Measurements from ENCODE around the gene FTCDNL1.

FTCDNL1 gene

DNA sequence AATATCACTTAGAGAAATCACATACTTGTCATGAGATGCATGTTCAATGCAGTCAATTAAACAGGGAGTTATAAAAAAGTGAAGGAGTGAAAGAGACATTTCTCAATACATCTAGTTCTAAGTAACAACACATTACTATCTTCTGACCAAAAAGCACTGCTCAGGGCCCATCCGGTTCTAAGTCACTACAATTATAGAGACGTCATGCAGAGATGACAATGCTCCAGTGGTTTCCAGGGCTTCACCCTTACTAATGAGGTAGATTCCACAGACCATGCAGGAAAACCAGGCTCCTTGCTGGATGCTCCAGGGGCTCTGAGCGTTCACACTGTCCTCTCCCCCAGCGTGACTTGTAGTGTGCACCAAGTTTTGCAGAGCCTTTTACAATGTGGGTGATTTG lies 88.0 kb downstream of the FTCDNL1 start:
- Histone ChIP-seq H3K27me3 (ENCODE audit: control insufficient read depth, insufficient read depth, low read length) (no peaks in the 10 kb centered on the region), H3K9ac (ENCODE audit: low read depth, low read length) (no peak overlapping the region), H3K27ac (ENCODE audit: low read depth, low read length) (no peak overlapping the region), H3K4me1 (ENCODE audit: control insufficient read depth, insufficient read depth, low read length) (no peaks in the 10 kb centered on the region), H3K9me3 (ENCODE audit: control insufficient read depth, insufficient read depth, low read length) (no peaks in the 10 kb centered on the region), H3K36me3 (ENCODE audit: control insufficient read depth, insufficient read depth, low read length) (no peaks in the 10 kb centered on the region), H3K4me3 (ENCODE audit: low read depth, low read length) (no peak overlapping the region)

GRCh38 chr2:199760574-199760973 lies 90.4 kb downstream of the FTCDNL1 start:
- no peak overlapping the region for H3K9ac ChIP-seq (ENCODE audit: low read depth, low read length)
- H3K27me3 ChIP-seq (ENCODE audit: control insufficient read depth, insufficient read depth, low read length) = no peaks in the 10 kb centered on the region
- H3K27ac ChIP-seq (ENCODE audit: low read depth, low read length) = no peak overlapping the region
- H3K9me3 ChIP-seq (ENCODE audit: control insufficient read depth, insufficient read depth, low read length) = no peaks in the 10 kb centered on the region
- no peaks in the 10 kb centered on the region for H3K36me3 ChIP-seq (ENCODE audit: control insufficient read depth, insufficient read depth, low read length)
- no peak overlapping the region for H3K4me3 ChIP-seq (ENCODE audit: low read depth, low read length)
- no peaks in the 10 kb centered on the region for H3K4me1 ChIP-seq (ENCODE audit: control insufficient read depth, insufficient read depth, low read length)

DNA sequence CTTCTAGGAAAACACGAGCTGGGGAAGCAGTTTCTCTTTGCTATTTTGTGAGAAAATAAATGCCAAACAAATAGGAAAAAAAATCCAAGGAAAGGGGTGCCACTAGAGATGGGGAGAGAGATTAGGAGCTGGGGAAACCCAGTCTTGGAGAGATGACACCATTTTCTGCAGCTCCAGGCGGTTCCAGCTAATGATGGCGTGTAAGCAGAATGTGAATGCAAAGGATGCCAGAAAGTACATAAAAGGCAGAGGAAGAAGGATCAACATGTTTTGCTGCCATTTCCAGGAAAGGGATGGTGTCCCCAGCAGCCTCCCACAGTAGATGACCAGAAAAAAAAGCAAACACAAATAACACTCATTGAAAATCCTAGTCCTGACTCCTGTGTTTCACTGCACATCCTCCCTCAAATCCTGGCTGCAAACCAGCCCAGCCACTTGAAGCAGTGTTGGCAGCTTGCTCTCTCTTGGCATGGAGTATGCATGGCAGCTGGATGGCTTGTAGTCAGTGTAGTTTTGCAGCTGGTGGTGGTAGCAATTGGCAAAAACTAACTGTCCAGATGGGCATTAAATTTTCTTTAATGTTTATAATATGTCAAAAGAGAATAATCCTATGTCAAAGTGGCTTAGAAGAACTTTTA lies 93.6 kb downstream of the FTCDNL1 start:
- Histone ChIP-seq H3K27ac (ENCODE audit: low read depth, low read length) (no peak overlapping the region), H3K4me3 (ENCODE audit: low read depth, low read length) (no peak overlapping the region), H3K9ac (ENCODE audit: low read depth, low read length) (no peak overlapping the region), H3K27me3 (ENCODE audit: control insufficient read depth, insufficient read depth, low read length) (no peaks in the 10 kb centered on the region), H3K4me1 (ENCODE audit: control insufficient read depth, insufficient read depth, low read length) (no peaks in the 10 kb centered on the region), H3K36me3 (ENCODE audit: control insufficient read depth, insufficient read depth, low read length) (no peaks in the 10 kb centered on the region), H3K9me3 (ENCODE audit: control insufficient read depth, insufficient read depth, low read length) (no peaks in the 10 kb centered on the region)

- no peak overlapping the region for H3K4me3 ChIP-seq (ENCODE audit: low read depth, low read length)
- H3K4me1 ChIP-seq (ENCODE audit: control insufficient read depth, insufficient read depth, low read length) = no peaks in the 10 kb centered on the region; the same call in 1 of the 2 replicates
- no peak overlapping the region for H3K27ac ChIP-seq (ENCODE audit: low read depth, low read length)
- no peaks in the 10 kb centered on the region for H3K27me3 ChIP-seq (ENCODE audit: control insufficient read depth, insufficient read depth, low read length)
- no peaks in the 10 kb centered on the region for H3K36me3 ChIP-seq (ENCODE audit: control insufficient read depth, insufficient read depth, low read length)
- no peak overlapping the region for H3K9ac ChIP-seq (ENCODE audit: low read depth, low read length)
- no peaks in the 10 kb centered on the region for H3K9me3 ChIP-seq (ENCODE audit: control insufficient read depth, insufficient read depth, low read length)
These were observed 94.2 kb downstream of the FTCDNL1 start for GRCh38 chr2:199756743-199757142.

DNA sequence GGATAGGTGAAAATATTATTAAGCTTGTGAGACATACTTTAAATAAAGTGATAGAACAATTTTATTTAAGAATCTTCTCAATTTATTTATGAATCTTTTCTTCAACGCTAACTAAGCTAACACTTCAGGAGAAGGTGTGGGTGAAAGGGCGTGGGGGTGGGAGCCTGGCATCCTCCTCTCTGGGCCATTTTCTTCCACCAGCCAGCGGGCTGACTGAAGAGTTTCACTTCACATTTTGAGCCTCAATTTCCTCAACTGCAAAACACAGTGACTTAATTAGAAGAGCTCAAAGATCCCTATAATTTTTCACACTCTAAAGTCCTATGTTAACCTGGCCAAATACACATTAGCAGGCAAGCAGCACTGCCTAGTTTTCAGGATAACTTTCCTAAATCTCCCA lies 94.8 kb downstream of the FTCDNL1 start:
- H3K9ac ChIP-seq (ENCODE audit: low read depth, low read length) = no peak overlapping the region
- H3K4me3 ChIP-seq (ENCODE audit: low read depth, low read length) = no peak overlapping the region
- H3K27me3 ChIP-seq (ENCODE audit: control insufficient read depth, insufficient read depth, low read length) = no peaks in the 10 kb centered on the region
- peaks cover 2% of the 10 kb centered on the region for H3K4me1 ChIP-seq (ENCODE audit: control insufficient read depth, insufficient read depth, low read length)
- H3K9me3 ChIP-seq (ENCODE audit: control insufficient read depth, insufficient read depth, low read length) = no peaks in the 10 kb centered on the region
- H3K36me3 ChIP-seq (ENCODE audit: control insufficient read depth, insufficient read depth, low read length) = no peaks in the 10 kb centered on the region
- H3K27ac ChIP-seq (ENCODE audit: low read depth, low read length) = no peak overlapping the region

DNA sequence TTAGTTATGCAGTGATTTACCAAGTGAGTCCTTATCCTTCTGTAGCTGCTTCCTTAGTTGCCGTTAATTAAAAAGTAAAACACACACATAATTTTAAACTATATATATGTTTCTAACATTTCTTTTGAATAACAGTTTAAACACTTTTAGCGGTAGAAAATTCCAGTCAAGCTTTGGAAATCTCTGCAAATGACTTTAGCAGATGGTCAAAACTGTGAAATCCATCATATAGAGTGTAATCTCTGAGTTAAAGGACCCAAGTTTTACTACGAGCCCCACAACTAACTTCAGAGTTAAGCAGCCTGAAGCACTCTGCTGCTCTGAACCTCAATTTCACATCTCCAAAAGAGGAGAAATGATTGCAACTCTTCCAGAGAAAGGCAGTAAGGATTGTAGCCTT lies 96.2 kb downstream of the FTCDNL1 start:
- Histone ChIP-seq H3K36me3 (ENCODE audit: control insufficient read depth, insufficient read depth, low read length) (no peaks in the 10 kb centered on the region), H3K27me3 (ENCODE audit: control insufficient read depth, insufficient read depth, low read length) (no peaks in the 10 kb centered on the region), H3K4me1 (ENCODE audit: control insufficient read depth, insufficient read depth, low read length) (peaks cover 7% of the 10 kb centered on the region), H3K4me3 (ENCODE audit: low read depth, low read length) (no peak overlapping the region), H3K27ac (ENCODE audit: low read depth, low read length) (no peak overlapping the region), H3K9me3 (ENCODE audit: control insufficient read depth, insufficient read depth, low read length) (no peaks in the 10 kb centered on the region), H3K9ac (ENCODE audit: low read depth, low read length) (no peak overlapping the region)

DNA sequence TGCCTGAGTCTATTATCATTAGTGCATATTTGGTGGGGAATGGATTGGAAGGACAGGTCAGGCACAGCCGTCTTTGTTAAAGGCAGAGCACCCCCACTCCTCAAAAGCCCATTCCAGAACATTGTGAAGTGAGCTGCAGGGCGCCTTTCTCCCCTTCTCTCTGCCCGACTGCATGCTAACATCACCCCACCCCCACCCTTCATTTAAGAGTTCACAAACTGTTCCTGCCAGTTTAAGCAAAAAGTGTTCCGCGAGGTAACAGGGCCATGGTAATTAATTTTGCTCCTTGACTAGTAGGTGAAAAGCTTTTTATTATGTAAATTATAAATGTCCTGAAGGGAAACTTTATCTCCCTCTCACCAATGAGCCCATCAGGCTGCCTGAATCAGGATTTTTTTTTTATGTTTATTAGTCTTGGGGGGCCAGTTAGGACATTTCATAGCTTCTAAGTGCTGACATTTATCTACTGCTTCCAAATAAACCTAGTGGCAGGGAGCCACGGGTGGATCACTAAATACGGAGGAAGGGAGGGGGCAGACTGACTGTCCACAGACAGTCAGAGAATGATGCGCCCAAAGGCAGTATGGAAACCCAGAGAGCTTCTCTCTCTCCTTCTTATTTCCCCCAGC lies 99.4 kb downstream of the FTCDNL1 start:
- H3K4me1 ChIP-seq (ENCODE audit: control insufficient read depth, insufficient read depth, low read length) = peaks cover 7% of the 10 kb centered on the region
- H3K36me3 ChIP-seq (ENCODE audit: control insufficient read depth, insufficient read depth, low read length) = no peaks in the 10 kb centered on the region
- H3K9me3 ChIP-seq (ENCODE audit: control insufficient read depth, insufficient read depth, low read length) = no peaks in the 10 kb centered on the region
- H3K9ac ChIP-seq (ENCODE audit: low read depth, low read length) = no peak overlapping the region
- H3K27me3 ChIP-seq (ENCODE audit: control insufficient read depth, insufficient read depth, low read length) = no peaks in the 10 kb centered on the region
- no peak overlapping the region for H3K27ac ChIP-seq (ENCODE audit: low read depth, low read length)
- peak overlapping the region; percentile 2; the same call in 1 of the 2 replicates for H3K4me3 ChIP-seq (ENCODE audit: low read depth, low read length)

GRCh38 chr2:199749571-199749970 lies 101.4 kb downstream of the FTCDNL1 start:
- no peak overlapping the region for H3K4me3 ChIP-seq (ENCODE audit: low read depth, low read length)
- no peaks in the 10 kb centered on the region for H3K9me3 ChIP-seq (ENCODE audit: control insufficient read depth, insufficient read depth, low read length)
- no peak overlapping the region for H3K9ac ChIP-seq (ENCODE audit: low read depth, low read length)
- H3K4me1 ChIP-seq (ENCODE audit: control insufficient read depth, insufficient read depth, low read length) = peaks cover 11% of the 10 kb centered on the region
- no peaks in the 10 kb centered on the region for H3K27me3 ChIP-seq (ENCODE audit: control insufficient read depth, insufficient read depth, low read length)
- no peak overlapping the region for H3K27ac ChIP-seq (ENCODE audit: low read depth, low read length)
- no peaks in the 10 kb centered on the region for H3K36me3 ChIP-seq (ENCODE audit: control insufficient read depth, insufficient read depth, low read length)

- no peak overlapping the region for H3K4me3 ChIP-seq (ENCODE audit: low read depth, low read length)
- no peak overlapping the region for H3K27ac ChIP-seq (ENCODE audit: low read depth, low read length)
- H3K36me3 ChIP-seq (ENCODE audit: control insufficient read depth, insufficient read depth, low read length) = no peaks in the 10 kb centered on the region
These were observed 106.3 kb downstream of the FTCDNL1 start for GRCh38 chr2:199744724-199745123.

DNA sequence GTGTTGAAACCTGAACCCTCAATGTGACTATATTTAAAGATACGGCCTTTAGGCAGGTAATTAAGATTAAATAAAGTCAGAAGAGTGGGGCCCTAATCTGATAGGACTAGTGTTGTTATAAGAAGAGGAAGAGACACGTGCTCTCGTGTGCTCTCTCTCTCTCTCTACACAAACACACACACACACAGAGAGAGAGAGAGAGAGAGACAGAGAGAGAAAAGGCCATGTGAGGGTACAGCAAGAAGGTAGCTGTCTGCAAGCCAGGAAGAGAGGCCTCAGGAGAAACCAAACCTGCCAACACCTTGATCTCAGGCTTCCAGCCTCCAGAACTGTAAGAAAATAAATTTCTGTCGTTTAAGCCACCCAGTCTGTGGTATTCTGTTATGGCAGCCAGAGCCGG lies 106.7 kb downstream of the FTCDNL1 start:
- Histone ChIP-seq H3K36me3 (ENCODE audit: control insufficient read depth, insufficient read depth, low read length) (no peaks in the 10 kb centered on the region), H3K9me3 (ENCODE audit: control insufficient read depth, insufficient read depth, low read length) (no peaks in the 10 kb centered on the region), H3K4me3 (ENCODE audit: low read depth, low read length) (no peak overlapping the region), H3K9ac (ENCODE audit: low read depth, low read length) (no peak overlapping the region), H3K27me3 (ENCODE audit: control insufficient read depth, insufficient read depth, low read length) (no peaks in the 10 kb centered on the region), H3K27ac (ENCODE audit: low read depth, low read length) (no peak overlapping the region), H3K4me1 (ENCODE audit: control insufficient read depth, insufficient read depth, low read length) (peaks cover 44% of the 10 kb centered on the region)

More at GRCh38 chr2:199744724-199745123, 106.3 kb downstream of the FTCDNL1 start:
- peaks cover 40% of the 10 kb centered on the region for H3K4me1 ChIP-seq (ENCODE audit: control insufficient read depth, insufficient read depth, low read length)
- H3K9ac ChIP-seq (ENCODE audit: low read depth, low read length) = no peak overlapping the region
- H3K9me3 ChIP-seq (ENCODE audit: control insufficient read depth, insufficient read depth, low read length) = no peaks in the 10 kb centered on the region
- H3K27me3 ChIP-seq (ENCODE audit: control insufficient read depth, insufficient read depth, low read length) = no peaks in the 10 kb centered on the region

GRCh38 chr2:199743415-199744120 lies 107.4 kb downstream of the FTCDNL1 start:
- no peak overlapping the region for H3K4me3 ChIP-seq (ENCODE audit: low read depth, low read length)
- no peak overlapping the region for H3K27ac ChIP-seq (ENCODE audit: low read depth, low read length)
- no peaks in the 10 kb centered on the region for H3K27me3 ChIP-seq (ENCODE audit: control insufficient read depth, insufficient read depth, low read length)
- no peaks in the 10 kb centered on the region for H3K36me3 ChIP-seq (ENCODE audit: control insufficient read depth, insufficient read depth, low read length)
- no peak overlapping the region for H3K9ac ChIP-seq (ENCODE audit: low read depth, low read length)
- peaks cover 51% of the 10 kb centered on the region for H3K4me1 ChIP-seq (ENCODE audit: control insufficient read depth, insufficient read depth, low read length)
- no peaks in the 10 kb centered on the region for H3K9me3 ChIP-seq (ENCODE audit: control insufficient read depth, insufficient read depth, low read length)

Measured in HUES48 (cell line).